Lower lobe of right lung (tissue), 2 donors: ENCODE data around the gene SUPT5H. TPM values are rescaled to one million over a fixed set of nuclear protein-coding genes. Genes with fewer than 3 reads are reported as not detected.

Experiments
- ATAC-seq, 2 donors: fragments of 200-7000 bp; cut with Tn5 transposase; one replicate each; pipeline ENCODE4 v1.9.1; 2020 to 2022; ENCODE audit warnings: mild to moderate bottlenecking in 2 of 2, moderate library complexity in 2 of 2
- DNase-seq: peaks from one replicate; pipeline ENCODE4 v3.0.0-alpha.2; 2020
- H3K27ac ChIP-seq: fragments of 200-600 bp; one replicate; pipeline ENCODE4 v1.8.0; 2022
- H3K27me3 ChIP-seq: fragments of 200-600 bp; one replicate; pipeline ENCODE4 v1.8.0; 2022; ENCODE audit warnings: low read depth
- H3K36me3 ChIP-seq: fragments of 200-600 bp; one replicate; pipeline ENCODE4 v1.8.0; 2022; ENCODE audit warnings: mild to moderate bottlenecking
- H3K4me1 ChIP-seq: fragments of 200-600 bp; one replicate; pipeline ENCODE4 v1.8.0; 2022
- H3K4me3 ChIP-seq: fragments of 200-600 bp; one replicate; pipeline ENCODE4 v1.8.0; 2022; ENCODE audit warnings: mild to moderate bottlenecking
- H3K9me3 ChIP-seq: fragments of 200-600 bp; one replicate; pipeline ENCODE4 v1.8.0; 2022
- CTCF ChIP-seq: fragments of 200-600 bp; IDR thresholded peaks from one replicate; pipeline ENCODE4 v1.8.0; 2022; ENCODE audit warnings: antibody characterized with exemption, mild to moderate bottlenecking
- intact Hi-C: fragments of 100-400 bp; cut with DNase I; formaldehyde crosslinking; loops from one replicate; pipeline ENCODE4 v1.11.0; 2022
- total RNA-seq: library from RNA; stranded (reverse); fragmentation: NEBNext Ultra II Directional; extraction: Animal tissue kit (Norgen Biotek cat#: 25700); gene quantifications from one replicate; pipeline ENCODE4 v1.2.1, GENCODE V29; 2021
- donor health status: DM: no; HTN: yes; CAD: no; lungs with severe emphysema.

Gene SUPT5H
- total RNA-seq, 1 donor from 2014 or later: 108 TPM

GRCh38 chr19:39433480-39434079 is 11.8 kb upstream of the SUPT5H start:
- intact Hi-C loops: no loop called here
- no peak for ATAC-seq
- H3K27me3 ChIP-seq: peaks cover 4% of the 10 kb centered on the region
- H3K27ac ChIP-seq: no peak overlapping the region
- no peak for DNase-seq
- H3K4me3 ChIP-seq: no peak overlapping the region
- TF ChIP-seq CTCF: no peak
- peaks cover 34% of the 10 kb centered on the region for H3K36me3 ChIP-seq
- peaks cover 49% of the 10 kb centered on the region for H3K4me1 ChIP-seq
- no peaks in the 10 kb centered on the region for H3K9me3 ChIP-seq

GRCh38 chr19:39434123-39435076 is 11.0 kb upstream of the SUPT5H start:
- Histone ChIP-seq H3K36me3 (peaks cover 34% of the 10 kb centered on the region), H3K4me3 (peak overlapping the region; percentile 98), H3K4me1 (peaks cover 41% of the 10 kb centered on the region), H3K27ac (peak overlapping the region; percentile 93), H3K9me3 (no peaks in the 10 kb centered on the region), H3K27me3 (peaks cover 4% of the 10 kb centered on the region)
- ATAC-seq: no peak
- no peak for DNase-seq
- intact Hi-C loops: no loop called here
- no peak for TF ChIP-seq CTCF

- peak; percentile 96 to 98 for ATAC-seq
Measured at GRCh38 chr19:39435499-39436349, 9.7 kb upstream of the SUPT5H start, which contains the start of gene RPS16. RPS16 (minus strand) TSS chr19:39435949; CDS start chr19:39435895, 54 bp downstream.

GRCh38 chr19:39436350-39436716 is 9.0 kb upstream of the SUPT5H start:
- peak overlapping the region; percentile 93 for H3K27ac ChIP-seq
- peaks cover 27% of the 10 kb centered on the region for H3K4me1 ChIP-seq
- intact Hi-C loops: no loop called here
- TF ChIP-seq CTCF: no peak
- peak overlapping the region; percentile 98 for H3K4me3 ChIP-seq
- H3K36me3 ChIP-seq: peaks cover 34% of the 10 kb centered on the region
- ATAC-seq (no peak), DNase-seq (no peak)
- H3K27me3 ChIP-seq: peaks cover 4% of the 10 kb centered on the region
- no peaks in the 10 kb centered on the region for H3K9me3 ChIP-seq

More at GRCh38 chr19:39435499-39436349, 9.7 kb upstream of the SUPT5H start, which contains the start of gene RPS16:
- Histone ChIP-seq H3K27ac (peak within 1 kb of the TSS; percentile 93), H3K9me3 (no peaks in the 10 kb centered on the region), H3K4me3 (peak within 1 kb of the TSS; percentile 98), H3K36me3 (peaks cover 34% of the 10 kb centered on the region), H3K27me3 (peaks cover 4% of the 10 kb centered on the region), H3K4me1 (peaks cover 33% of the 10 kb centered on the region)
- DNase-seq: peak; percentile 99
- intact Hi-C loops: no loop called here
- TF ChIP-seq CTCF: no peak
